ENCODE results near the gene MARCHF6.
"Not testable (repeated sequence)": the region's sequence is repeated elsewhere in the genome, so short reads cannot be mapped to it uniquely, and the experiment has no call there.

MARCHF6 gene

GRCh38 chr5:10374046-10375022, 20.8 kb downstream of the MARCHF6 start:
- Histone ChIP-seq H3K4me1 (ENCODE audit: insufficient read depth, low read length) (0 out of 2 replicates have a peak, but pooled peaks cover 3% of the 10 kb centered on the region), H3K9ac (ENCODE audit: low read depth, low read length) (no peak overlapping the region), H3K36me3 (ENCODE audit: insufficient read depth, low read depth, low read length) (peaks cover 19% of the 10 kb centered on the region; the same call in 1 of the 2 replicates), H3K4me3 (ENCODE audit: low read length) (no peak overlapping the region), H3K27me3 (ENCODE audit: insufficient read depth, low read length) (no peaks in the 10 kb centered on the region), H3K9me3 (ENCODE audit: insufficient read depth, low read depth, low read length) (no peaks in the 10 kb centered on the region), H3K27ac (ENCODE audit: low read length) (no peak overlapping the region)

- not testable (repeated sequence) for H3K27me3 ChIP-seq (ENCODE audit: insufficient read depth, low read length); H3K4me3 ChIP-seq (ENCODE audit: low read length); H3K9ac ChIP-seq (ENCODE audit: low read depth, low read length); H3K27ac ChIP-seq (ENCODE audit: low read length); H3K4me1 ChIP-seq (ENCODE audit: insufficient read depth, low read length); H3K9me3 ChIP-seq (ENCODE audit: insufficient read depth, low read depth, low read length)
- peaks cover 19% of the 10 kb centered on the region; the same call in 1 of the 2 replicates for H3K36me3 ChIP-seq (ENCODE audit: insufficient read depth, low read depth, low read length)
These were observed 21.7 kb downstream of the MARCHF6 start for GRCh38 chr5:10375146-10375545.

- no peaks in the 10 kb centered on the region for H3K4me1 ChIP-seq (ENCODE audit: insufficient read depth, low read length)
- H3K36me3 ChIP-seq (ENCODE audit: insufficient read depth, low read depth, low read length) = peaks cover 26% of the 10 kb centered on the region; the same call in 1 of the 2 replicates
- no peak overlapping the region for H3K4me3 ChIP-seq (ENCODE audit: low read length)
- no peaks in the 10 kb centered on the region for H3K9me3 ChIP-seq (ENCODE audit: insufficient read depth, low read depth, low read length)
- H3K9ac ChIP-seq (ENCODE audit: low read depth, low read length) = no peak overlapping the region
- no peak overlapping the region for H3K27ac ChIP-seq (ENCODE audit: low read length)
- no peaks in the 10 kb centered on the region for H3K27me3 ChIP-seq (ENCODE audit: insufficient read depth, low read length)
These were observed 23.0 kb downstream of the MARCHF6 start for GRCh38 chr5:10376544-10376943.

GRCh38 chr5:10377081-10377480, 23.6 kb downstream of the MARCHF6 start:
- no peaks in the 10 kb centered on the region for H3K27me3 ChIP-seq (ENCODE audit: insufficient read depth, low read length)
- H3K4me1 ChIP-seq (ENCODE audit: insufficient read depth, low read length) = no peaks in the 10 kb centered on the region
- H3K27ac ChIP-seq (ENCODE audit: low read length) = no peak overlapping the region
- H3K4me3 ChIP-seq (ENCODE audit: low read length) = no peak overlapping the region
- H3K9ac ChIP-seq (ENCODE audit: low read depth, low read length) = no peak overlapping the region
- no peaks in the 10 kb centered on the region for H3K9me3 ChIP-seq (ENCODE audit: insufficient read depth, low read depth, low read length)
- H3K36me3 ChIP-seq (ENCODE audit: insufficient read depth, low read depth, low read length) = peaks cover 31% of the 10 kb centered on the region; the same call in 1 of the 2 replicates

GRCh38 chr5:10381803-10382202, 28.3 kb downstream of the MARCHF6 start:
- Histone ChIP-seq H3K27me3 (ENCODE audit: insufficient read depth, low read length) (no peaks in the 10 kb centered on the region), H3K9me3 (ENCODE audit: insufficient read depth, low read depth, low read length) (no peaks in the 10 kb centered on the region), H3K4me1 (ENCODE audit: insufficient read depth, low read length) (no peaks in the 10 kb centered on the region), H3K27ac (ENCODE audit: low read length) (no peak overlapping the region), H3K4me3 (ENCODE audit: low read length) (no peak overlapping the region), H3K36me3 (ENCODE audit: insufficient read depth, low read depth, low read length) (peaks cover 46% of the 10 kb centered on the region), H3K9ac (ENCODE audit: low read depth, low read length) (no peak overlapping the region)

GRCh38 chr5:10384483-10384882, 31.0 kb downstream of the MARCHF6 start:
- Histone ChIP-seq H3K36me3 (ENCODE audit: insufficient read depth, low read depth, low read length) (peaks cover 58% of the 10 kb centered on the region), H3K9ac (ENCODE audit: low read depth, low read length) (no peak overlapping the region)

GRCh38 chr5:10387690-10388089, 34.2 kb downstream of the MARCHF6 start:
- no peak overlapping the region for H3K4me3 ChIP-seq (ENCODE audit: low read length)
- H3K9me3 ChIP-seq (ENCODE audit: insufficient read depth, low read depth, low read length) = no peaks in the 10 kb centered on the region
- H3K27me3 ChIP-seq (ENCODE audit: insufficient read depth, low read length) = no peaks in the 10 kb centered on the region
- no peaks in the 10 kb centered on the region for H3K4me1 ChIP-seq (ENCODE audit: insufficient read depth, low read length)
- no peak overlapping the region for H3K9ac ChIP-seq (ENCODE audit: low read depth, low read length)
- no peak overlapping the region for H3K27ac ChIP-seq (ENCODE audit: low read length)
- H3K36me3 ChIP-seq (ENCODE audit: insufficient read depth, low read depth, low read length) = peaks cover 76% of the 10 kb centered on the region

More at GRCh38 chr5:10384483-10384882, 31.0 kb downstream of the MARCHF6 start:
- Histone ChIP-seq H3K27ac (ENCODE audit: low read length) (no peak overlapping the region), H3K4me1 (ENCODE audit: insufficient read depth, low read length) (no peaks in the 10 kb centered on the region), H3K9me3 (ENCODE audit: insufficient read depth, low read depth, low read length) (no peaks in the 10 kb centered on the region), H3K4me3 (ENCODE audit: low read length) (no peak overlapping the region), H3K27me3 (ENCODE audit: insufficient read depth, low read length) (no peaks in the 10 kb centered on the region)

GRCh38 chr5:10391130-10391529, 37.6 kb downstream of the MARCHF6 start:
- H3K36me3 ChIP-seq (ENCODE audit: insufficient read depth, low read depth, low read length) = peaks cover 90% of the 10 kb centered on the region

GRCh38 chr5:10392567-10393328, 39.3 kb downstream of the MARCHF6 start:
- not testable (repeated sequence) for H3K4me1 ChIP-seq (ENCODE audit: insufficient read depth, low read length); H3K27me3 ChIP-seq (ENCODE audit: insufficient read depth, low read length); H3K27ac ChIP-seq (ENCODE audit: low read length); H3K9ac ChIP-seq (ENCODE audit: low read depth, low read length); H3K9me3 ChIP-seq (ENCODE audit: insufficient read depth, low read depth, low read length); H3K4me3 ChIP-seq (ENCODE audit: low read length)
- H3K36me3 ChIP-seq (ENCODE audit: insufficient read depth, low read depth, low read length) = peaks cover 96% of the 10 kb centered on the region

More at GRCh38 chr5:10391130-10391529, 37.6 kb downstream of the MARCHF6 start:
- Histone ChIP-seq H3K9me3 (ENCODE audit: insufficient read depth, low read depth, low read length) (no peaks in the 10 kb centered on the region), H3K27me3 (ENCODE audit: insufficient read depth, low read length) (no peaks in the 10 kb centered on the region), H3K9ac (ENCODE audit: low read depth, low read length) (no peak overlapping the region), H3K27ac (ENCODE audit: low read length) (no peak overlapping the region), H3K4me3 (ENCODE audit: low read length) (no peak overlapping the region), H3K4me1 (ENCODE audit: insufficient read depth, low read length) (no peaks in the 10 kb centered on the region)

GRCh38 chr5:10393491-10393890, 40.0 kb downstream of the MARCHF6 start:
- H3K4me1 ChIP-seq (ENCODE audit: insufficient read depth, low read length) = no peaks in the 10 kb centered on the region
- H3K9ac ChIP-seq (ENCODE audit: low read depth, low read length) = no peak overlapping the region
- no peaks in the 10 kb centered on the region for H3K9me3 ChIP-seq (ENCODE audit: insufficient read depth, low read depth, low read length)
- no peaks in the 10 kb centered on the region for H3K27me3 ChIP-seq (ENCODE audit: insufficient read depth, low read length)
- no peak overlapping the region for H3K4me3 ChIP-seq (ENCODE audit: low read length)
- peaks cover 94% of the 10 kb centered on the region for H3K36me3 ChIP-seq (ENCODE audit: insufficient read depth, low read depth, low read length)
- no peak overlapping the region for H3K27ac ChIP-seq (ENCODE audit: low read length)

- peaks cover 89% of the 10 kb centered on the region for H3K36me3 ChIP-seq (ENCODE audit: insufficient read depth, low read depth, low read length)
These were observed 43.1 kb downstream of the MARCHF6 start for GRCh38 chr5:10396552-10396951.

More at GRCh38 chr5:10396552-10396951, 43.1 kb downstream of the MARCHF6 start:
- no peak overlapping the region for H3K27ac ChIP-seq (ENCODE audit: low read length)
- no peaks in the 10 kb centered on the region for H3K27me3 ChIP-seq (ENCODE audit: insufficient read depth, low read length)
- no peaks in the 10 kb centered on the region for H3K9me3 ChIP-seq (ENCODE audit: insufficient read depth, low read depth, low read length)
- H3K9ac ChIP-seq (ENCODE audit: low read depth, low read length) = no peak overlapping the region
- no peaks in the 10 kb centered on the region for H3K4me1 ChIP-seq (ENCODE audit: insufficient read depth, low read length)
- no peak overlapping the region for H3K4me3 ChIP-seq (ENCODE audit: low read length)

Data from iPS-20b (cell line).